ENCODE data around the gene CXCL10. TPM values are rescaled to one million over a fixed set of nuclear protein-coding genes. Genes with fewer than 3 reads are reported as not detected.
"Not testable (repeated sequence)": the region's sequence is repeated elsewhere in the genome, so short reads cannot be mapped to it uniquely, and the experiment has no call there.

The CXCL10 gene
- total and polyA plus RNA-seq, 7 donors = 13.4 to 77.1 TPM; not detected in 5

- Histone ChIP-seq H3K36me3 (no peaks in the 10 kb centered on the region), H3K4me1 (no peaks in the 10 kb centered on the region), H3K27ac (no peak overlapping the region), H3K27me3 (peaks cover 0 to 20% (median 0%) of the 10 kb centered on the region in 3 donors), H3K4me3 (no peak overlapping the region), H3K9me3 (no peaks in the 10 kb centered on the region)
- intact Hi-C loops (cut with DNase I) = no loop called here
- TF ChIP-seq POLR2AphosphoS5 (IDR thresholded peaks at IDR 0.05) (no peak), POLR2A (IDR thresholded peaks at IDR 0.05) (no peak), EP300 (IDR thresholded peaks at IDR 0.05) (no peak), CTCF (IDR thresholded peaks at IDR 0.05) (no peak)
- no peak for DNase-seq
Observed at GRCh38 chr4:76058302-76058701, 35.0 kb upstream of the CXCL10 start.

GRCh38 chr4:76055421-76055820 is 32.1 kb upstream of the CXCL10 start:
- Histone ChIP-seq H3K4me3 (no peak overlapping the region), H3K9me3 (no peaks in the 10 kb centered on the region), H3K4me1 (no peaks in the 10 kb centered on the region), H3K36me3 (no peaks in the 10 kb centered on the region), H3K27me3 (peaks cover 0 to 20% (median 0%) of the 10 kb centered on the region in 3 donors), H3K27ac (no peak overlapping the region)
- TF ChIP-seq POLR2A (IDR thresholded peaks at IDR 0.05) (no peak), POLR2AphosphoS5 (IDR thresholded peaks at IDR 0.05) (no peak), EP300 (IDR thresholded peaks at IDR 0.05) (no peak), CTCF (IDR thresholded peaks at IDR 0.05) (no peak)
- DNase-seq = no peak
- WGBS, 2 donors = 79 to 88% methylated on average over 2 of the region's 2 CpGs
- intact Hi-C loops (cut with DNase I) = no loop called here

- Histone ChIP-seq H3K27ac (no peak overlapping the region), H3K4me1 (no peaks in the 10 kb centered on the region), H3K27me3 (peaks cover 0 to 20% (median 0%) of the 10 kb centered on the region in 3 donors), H3K36me3 (no peaks in the 10 kb centered on the region), H3K9me3 (no peaks in the 10 kb centered on the region), H3K4me3 (no peak overlapping the region)
- 35 to 48% methylated on average over 2 of the region's 2 CpGs for WGBS, 2 donors
- TF ChIP-seq POLR2A (IDR thresholded peaks at IDR 0.05) (no peak), CTCF (IDR thresholded peaks at IDR 0.05) (no peak), POLR2AphosphoS5 (IDR thresholded peaks at IDR 0.05) (no peak), EP300 (IDR thresholded peaks at IDR 0.05) (no peak)
- no peak for DNase-seq
- intact Hi-C loops (cut with DNase I) = no loop called here
Observed at GRCh38 chr4:76055016-76055415, 31.7 kb upstream of the CXCL10 start.

GRCh38 chr4:76053730-76054129 is 30.4 kb upstream of the CXCL10 start:
- no peak overlapping the region for H3K27ac ChIP-seq
- TF ChIP-seq EP300 (IDR thresholded peaks at IDR 0.05) = no peak
- no peak for TF ChIP-seq CTCF (IDR thresholded peaks at IDR 0.05)
- no peak for TF ChIP-seq POLR2A (IDR thresholded peaks at IDR 0.05)
- no peak for TF ChIP-seq POLR2AphosphoS5 (IDR thresholded peaks at IDR 0.05)
- no peak for DNase-seq
- no peaks in the 10 kb centered on the region for H3K9me3 ChIP-seq
- no peak overlapping the region for H3K4me3 ChIP-seq
- 12 to 35% methylated on average over 4 of the region's 4 CpGs for whole genome bisulfite sequencing, 2 donors
- H3K36me3 ChIP-seq = no peaks in the 10 kb centered on the region
- intact Hi-C loops (cut with DNase I) = no loop called here
- no peaks in the 10 kb centered on the region for H3K4me1 ChIP-seq
- peaks cover 0 to 20% (median 0%) of the 10 kb centered on the region in 3 donors for H3K27me3 ChIP-seq

- H3K4me1 ChIP-seq; H3K9me3 ChIP-seq; DNase-seq; intact Hi-C loops (cut with DNase I); H3K27ac ChIP-seq; H3K4me3 ChIP-seq; H3K36me3 ChIP-seq: not testable (repeated sequence)
- WGBS, 2 donors = 84 to 94% methylated on average over 27 of the region's 27 CpGs
- peaks cover 0 to 13% (median 0%) of the 10 kb centered on the region in 3 donors for H3K27me3 ChIP-seq
Observed at GRCh38 chr4:76050560-76051050, 27.3 kb upstream of the CXCL10 start.

GRCh38 chr4:76049860-76050416 is 26.6 kb upstream of the CXCL10 start:
- intact Hi-C loops (cut with DNase I); H3K4me3 ChIP-seq; H3K36me3 ChIP-seq; H3K27me3 ChIP-seq; H3K27ac ChIP-seq; DNase-seq; H3K9me3 ChIP-seq; H3K4me1 ChIP-seq: not testable (repeated sequence)
- 88 to 90% methylated on average over 17 of the region's 17 CpGs for WGBS, 2 donors

- DNase-seq; H3K4me1 ChIP-seq; H3K27me3 ChIP-seq; H3K27ac ChIP-seq; H3K9me3 ChIP-seq; H3K4me3 ChIP-seq; H3K36me3 ChIP-seq; intact Hi-C loops (cut with DNase I): not testable (repeated sequence)
- WGBS, 2 donors = 89 to 92% methylated on average over 4 of the region's 4 CpGs
Observed at GRCh38 chr4:76044686-76045085, 21.4 kb upstream of the CXCL10 start.

- H3K4me1 ChIP-seq; intact Hi-C loops (cut with DNase I); H3K9me3 ChIP-seq; H3K36me3 ChIP-seq; DNase-seq; H3K27me3 ChIP-seq; H3K4me3 ChIP-seq; H3K27ac ChIP-seq: not testable (repeated sequence)
- 96 to 97% methylated on average over 16 to 18 of the region's 18 CpGs for WGBS, 2 donors
Observed at GRCh38 chr4:76043306-76043705, 20.0 kb upstream of the CXCL10 start.

Measured in sigmoid colon (tissue), 7 donors.